Right lobe of liver (tissue), 4 donors: Measurements from ENCODE around the gene GSG1L.

Source experiments
- CTCF ChIP-seq, 4 donors: fragments of 200-600 bp in 3 of 4; fragments of 450-650 bp in 1 of 4; IDR thresholded peaks; one replicate each; pipeline versions ENCODE4 v1.5.1 to v1.8.0; 2016 to 2022; ENCODE audit warnings: antibody characterized with exemption in 4 of 4, mild to moderate bottlenecking in 2 of 4
- POLR2A ChIP-seq: fragments of 450-650 bp; IDR thresholded peaks from one replicate; pipeline ENCODE4 v1.6.1; 2017; ENCODE audit warnings: antibody characterized with exemption, mild to moderate bottlenecking
- donor health status: DM: no; HTN: no; CAD: no.
- donor health status: DM: no; HTN: no; CAD: no.
- donor health status: DM: no; HTN: yes; CAD: no.

GRCh38 chr16:28025631-28026030, 37.9 kb downstream of the GSG1L start:
- TF ChIP-seq CTCF (IDR thresholded peaks at IDR 0.05) = no peak
- no peak for TF ChIP-seq POLR2A
